NAMALWA (cell line): Measurements from ENCODE around the gene PHF1.
"Not testable (repeated sequence)": the region's sequence is repeated elsewhere in the genome, so short reads cannot be mapped to it uniquely, and the experiment has no call there.

Source experiments
- DNase-seq: peaks from one replicate; pipeline ENCODE4 v3.0.0-alpha.2; 2015; ENCODE audit warnings: low spot score

Gene PHF1

GRCh38 chr6:33410711-33411631 lies at the start of gene PHF1:
TSS of gene PHF1 (plus strand) at chr6:33411014. CDS start at chr6:33412264, 1,250 bp downstream.
- no peak for DNase-seq

GRCh38 chr6:33363486-33363885 lies 47.3 kb upstream of the PHF1 start:
- DNase-seq, result not testable (repeated sequence)

- DNase-seq, result not testable (repeated sequence)
Measured at GRCh38 chr6:33364475-33365205, 46.2 kb upstream of the PHF1 start.

GRCh38 chr6:33365206-33365971 lies 45.4 kb upstream of the PHF1 start:
- not testable (repeated sequence) for DNase-seq

GRCh38 chr6:33367009-33367714 lies 43.7 kb upstream of the PHF1 start:
- DNase-seq, result no peak

- DNase-seq, result not testable (repeated sequence)
Measured at GRCh38 chr6:33367715-33368025, 43.1 kb upstream of the PHF1 start.

- not testable (repeated sequence) for DNase-seq
Measured at GRCh38 chr6:33371901-33372300, 38.9 kb upstream of the PHF1 start.

GRCh38 chr6:33372526-33373123 lies 38.2 kb upstream of the PHF1 start:
- DNase-seq, result no peak

GRCh38 chr6:33373960-33374910 lies 36.6 kb upstream of the PHF1 start:
- no peak for DNase-seq

GRCh38 chr6:33375143-33375671 lies 35.6 kb upstream of the PHF1 start:
- DNase-seq, result no peak

GRCh38 chr6:33377171-33377570 lies 33.6 kb upstream of the PHF1 start:
- DNase-seq, result no peak

GRCh38 chr6:33379184-33379583 lies 31.6 kb upstream of the PHF1 start:
- DNase-seq, result not testable (repeated sequence)

GRCh38 chr6:33380272-33380981 lies 30.4 kb upstream of the PHF1 start:
- DNase-seq, result no peak

GRCh38 chr6:33383427-33384185 lies 27.2 kb upstream of the PHF1 start:
- no peak for DNase-seq

- no peak for DNase-seq
Measured at GRCh38 chr6:33384581-33385020, 26.2 kb upstream of the PHF1 start.

GRCh38 chr6:33390173-33390572 lies 20.6 kb upstream of the PHF1 start:
- DNase-seq, result no peak

GRCh38 chr6:33390767-33391277 lies 20.0 kb upstream of the PHF1 start:
- DNase-seq, result no peak

GRCh38 chr6:33391278-33391921 lies 19.4 kb upstream of the PHF1 start, which contains the start of gene KIFC1:
TSS of gene KIFC1 (plus strand) at chr6:33391823. CDS start at chr6:33391986, 163 bp downstream.
- DNase-seq, result peak; percentile 99
